H1 (cell line): ENCODE measurements around the gene FLVCR1. TPM values are rescaled to one million over a fixed set of nuclear protein-coding genes. Genes with fewer than 3 reads are reported as not detected.
A peak's percentile ranks its signal among the peaks of the same experiment; 100 is the strongest.
"Not testable (repeated sequence)": the region's sequence is repeated elsewhere in the genome, so short reads cannot be mapped to it uniquely, and the experiment has no call there.

Source experiments
- CTCF ChIA-PET: fragments of 300-600 bp; sonication (Branson Sonifier 250); formaldehyde crosslinking; loops from one replicate; lab custom pipeline; 2021; ENCODE audit not compliant: partially characterized antibody; lab: Charles Lee
- POLR2A ChIA-PET: fragments of 300-600 bp; sonication (Branson Sonifier 250); formaldehyde crosslinking; loops from one replicate; lab custom pipeline; 2021; ENCODE audit warnings: inconsistent platforms; ENCODE audit not compliant: partially characterized antibody; lab: Charles Lee
- DNase-seq, 2 experiments: peaks; one replicate each; pipeline versions ENCODE4 v3.0.0 to v3.0.0-alpha.2; 2010 to 2022; ENCODE audit warnings: low spot score in 2 of 2, low read depth in 1 of 2, mixed read lengths in 1 of 2
- FAIRE-seq: peaks from 2 replicates; lab custom pipeline; 2011; peaks lifted over from hg19 to GRCh38; lab: Jason Lieb, UNC
- H2AFZ ChIP-seq: 2 replicates; pipeline ENCODE4 v1.8.1; 2012; ENCODE audit warnings: low read length, inconsistent platforms
- H2AK5ac ChIP-seq: 2 replicates; pipeline ENCODE4 v1.6.1; 2013; ENCODE audit warnings: low read depth, low read length
- H2BK120ac ChIP-seq: replicated peaks from 2 replicates; pipeline ENCODE3; 2013; ENCODE audit warnings: low read depth, low read length, inconsistent platforms
- H2BK12ac ChIP-seq: 2 replicates; pipeline ENCODE4 v1.6.1; 2013; ENCODE audit warnings: low read depth, low read length
- H2BK15ac ChIP-seq: 2 replicates; pipeline ENCODE4 v1.6.1; 2013; ENCODE audit warnings: low read length
- H2BK20ac ChIP-seq: 2 replicates; pipeline ENCODE4 v1.6.1; 2013; ENCODE audit warnings: low read length
- H2BK5ac ChIP-seq: 2 replicates; pipeline ENCODE4 v1.6.1; 2013; ENCODE audit warnings: low read depth, low read length
- H3K14ac ChIP-seq: 2 replicates; pipeline ENCODE4 v1.6.1; 2013; ENCODE audit warnings: inconsistent platforms; ENCODE audit not compliant: insufficient read length
- H3K18ac ChIP-seq: 2 replicates; pipeline ENCODE4 v1.6.1; 2013; ENCODE audit warnings: low read length; ENCODE audit errors: extremely low read depth
- H3K23ac ChIP-seq: 2 replicates; pipeline ENCODE4 v1.6.1; 2013; ENCODE audit warnings: inconsistent platforms; ENCODE audit not compliant: insufficient read length
- H3K23me2 ChIP-seq: 2 replicates; pipeline ENCODE4 v1.6.1; 2013; ENCODE audit warnings: low read depth, low read length
- H3K27ac ChIP-seq: 2 replicates; pipeline ENCODE4 v1.6.1; 2011; ENCODE audit warnings: low read depth, low read length, inconsistent platforms
- H3K27me3 ChIP-seq, 4 experiments: replicated peaks in 1 of 4; 1 replicate in 1 of 4; 2 replicates in 3 of 4; pipeline versions ENCODE4 v1.6.1 to v1.8.1; 2011 to 2013; ENCODE audit warnings: low read length in 3 of 4, mild to moderate bottlenecking in 3 of 4, inconsistent platforms in 2 of 4, mixed read lengths in 2 of 4, moderate library complexity in 1 of 4; ENCODE audit not compliant: control insufficient read depth in 3 of 4, insufficient read depth in 3 of 4; ENCODE audit errors: extremely low read depth in 1 of 4
- H3K36me3 ChIP-seq, 4 experiments: 2 replicates each; pipeline versions ENCODE4 v1.6.1 to v1.8.1; 2011 to 2013; ENCODE audit warnings: mild to moderate bottlenecking in 4 of 4, low read length in 3 of 4, moderate library complexity in 2 of 4, control low read depth in 1 of 4, inconsistent platforms in 1 of 4; ENCODE audit not compliant: insufficient read depth in 4 of 4, control insufficient read depth in 2 of 4
- H3K4ac ChIP-seq: replicated peaks from 2 replicates; pipeline ENCODE3; 2013; ENCODE audit warnings: low read length, low read depth, mixed read lengths, inconsistent platforms; ENCODE audit not compliant: insufficient read length
- H3K4me1 ChIP-seq, 4 experiments: replicated peaks in 1 of 4; 1 replicate in 1 of 4; 2 replicates in 3 of 4; pipeline versions ENCODE4 v1.6.1 to v1.8.1; 2011 to 2013; ENCODE audit warnings: low read length in 3 of 4, inconsistent platforms in 2 of 4, mixed read lengths in 1 of 4; ENCODE audit not compliant: insufficient read depth in 4 of 4, control insufficient read depth in 3 of 4
- H3K4me2 ChIP-seq, 2 experiments: 2 replicates each; pipeline versions ENCODE4 v1.6.1 to v1.8.1; 2011 to 2013; ENCODE audit warnings: low read depth in 2 of 2, low read length in 2 of 2, control low read depth in 1 of 2, inconsistent platforms in 1 of 2, mild to moderate bottlenecking in 1 of 2; ENCODE audit not compliant: insufficient read depth in 1 of 2
- H3K4me3 ChIP-seq, 4 experiments: fragments of 200-600, 300-600 bp in 1 of 4; sonication (generic), shearing (Covaris generic), sonication (Bioruptor Twin) in 1 of 4; 2 replicates each; pipeline versions ENCODE4 v1.5.1 to v1.8.1; 2011 to 2016; ENCODE audit warnings: low read length in 4 of 4, low read depth in 3 of 4, control low read depth in 2 of 4, inconsistent platforms in 2 of 4, mild to moderate bottlenecking in 2 of 4, mixed read lengths in 1 of 4, moderate library complexity in 1 of 4; ENCODE audit not compliant: insufficient read depth in 2 of 4; ENCODE audit errors: extremely low read depth in 1 of 4
- H3K56ac ChIP-seq: replicated peaks from 2 replicates; pipeline ENCODE3; 2013; ENCODE audit warnings: low read depth, mild to moderate bottlenecking, mixed read lengths, low read length, inconsistent platforms; ENCODE audit not compliant: insufficient read length
- H3K79me1 ChIP-seq: 2 replicates; pipeline ENCODE4 v1.6.1; 2013; ENCODE audit warnings: low read depth, low read length, control low read depth
- H3K79me2 ChIP-seq, 2 experiments: 2 replicates each; pipeline versions ENCODE4 v1.6.1 to v1.8.1; 2012 to 2013; ENCODE audit warnings: low read length in 2 of 2, mild to moderate bottlenecking in 2 of 2, inconsistent platforms in 1 of 2; ENCODE audit not compliant: insufficient read depth in 2 of 2, control insufficient read depth in 1 of 2
- H3K9ac ChIP-seq, 4 experiments: replicated peaks in 1 of 4; 1 replicate in 1 of 4; 2 replicates in 3 of 4; pipeline versions ENCODE4 v1.6.1 to v1.8.1; 2011 to 2013; ENCODE audit warnings: low read depth in 3 of 4, low read length in 3 of 4, control low read depth in 2 of 4, mild to moderate bottlenecking in 2 of 4, moderate library complexity in 2 of 4, inconsistent platforms in 1 of 4; ENCODE audit errors: extremely low read depth in 1 of 4
- H3K9me3 ChIP-seq, 2 experiments: 2 replicates each; pipeline versions ENCODE4 v1.6.1 to v1.8.1; 2012 to 2013; ENCODE audit warnings: mild to moderate bottlenecking in 2 of 2, moderate library complexity in 2 of 2, control low read depth in 1 of 2, inconsistent platforms in 1 of 2, low read depth in 1 of 2, low read length in 1 of 2, mixed read lengths in 1 of 2; ENCODE audit not compliant: insufficient read depth in 2 of 2
- H4K20me1 ChIP-seq, 2 experiments: replicated peaks in 1 of 2; 2 replicates each; pipeline versions ENCODE3 to v1.8.1; 2011 to 2013; ENCODE audit warnings: inconsistent platforms in 2 of 2, low read length in 2 of 2, mild to moderate bottlenecking in 1 of 2; ENCODE audit not compliant: insufficient read depth in 2 of 2, control insufficient read depth in 1 of 2
- H4K5ac ChIP-seq: 2 replicates; pipeline ENCODE4 v1.6.1; 2013; ENCODE audit warnings: low read length, low read depth, mixed read lengths, inconsistent platforms; ENCODE audit not compliant: insufficient read length
- H4K8ac ChIP-seq: 2 replicates; pipeline ENCODE4 v1.8.0; 2013; ENCODE audit warnings: mild to moderate bottlenecking, moderate library complexity, low read length, inconsistent platforms; ENCODE audit not compliant: insufficient read depth; ENCODE audit errors: extremely low read depth
- H4K91ac ChIP-seq: replicated peaks from 2 replicates; pipeline ENCODE3; 2013; ENCODE audit warnings: low read length, mixed read lengths, inconsistent platforms; ENCODE audit not compliant: insufficient read length
- POLR2A ChIP-seq, 2 experiments: IDR thresholded peaks; 1 replicate in 1 of 2; 2 replicates in 1 of 2; pipeline ENCODE4 v1.6.1; 2011; ENCODE audit warnings: low read depth in 2 of 2, low read length in 2 of 2, mild to moderate bottlenecking in 2 of 2; ENCODE audit errors: control extremely low read depth in 1 of 2
- POLR2AphosphoS5 ChIP-seq: IDR thresholded peaks from 2 replicates; pipeline ENCODE4 v1.6.1; 2011; ENCODE audit warnings: low read depth, low read length
- TAF1 ChIP-seq: IDR thresholded peaks from 2 replicates; pipeline ENCODE4 v1.6.1; 2011; ENCODE audit warnings: mild to moderate bottlenecking, low read depth, low read length
- WGBS, 2 experiments: shearing (Covaris generic) in 1 of 2; methylation state at CpG; one replicate each; pipeline versions ENCODE4 v1.1.6 to v1.1.7; 2013 to 2015; ENCODE audit warnings: low lambda C conversion rate in 2 of 2, mixed read lengths in 2 of 2, inconsistent platforms in 1 of 2, low coverage in 1 of 2, missing lambda C conversion rate in 1 of 2; ENCODE audit not compliant: insufficient replicate concordance in 2 of 2, insufficient coverage in 1 of 2, insufficient read length in 1 of 2; ENCODE audit errors: extremely low coverage in 1 of 2, missing lambda C conversion rate in 1 of 2; 5-methylcytosine and 5-hydroxymethylcytosine counted together
- polyA plus RNA-seq, 7 experiments: library from polyadenylated mRNA; depleted of rRNA in 3 of 7; stranded (reverse) in 5 of 7; unstranded in 2 of 7; fragments of >200 nt in 5 of 7; fragments of 200-250 nt in 2 of 7; gene quantifications; 1 replicate in 5 of 7; 2 replicates in 1 of 7; 4 replicates in 1 of 7; pipeline versions ENCODE4 v1.2.1 to v1.2.3, GENCODE V29; 2011 to 2013; ENCODE audit warnings: missing spikeins in 2 of 7, mixed read lengths in 2 of 7
- total RNA-seq: library from RNA; stranded (reverse); fragmentation: NEBNext Ultra II Directional; extraction: Animal tissue kit (Norgen Biotek cat#: 25700); gene quantifications from 2 replicates; pipeline ENCODE4 v1.2.1, GENCODE V29; 2021

FLVCR1 gene
- total and polyA plus RNA-seq, 2 of the 8 experiments (the other 6 are each of a cell fraction or from before 2014, with no cell fraction given), result 31.8 to 75.7 TPM

GRCh38 chr1:212914110-212914509, 56.0 kb downstream of the FLVCR1 start:
- not testable (repeated sequence) for FAIRE-seq, H3K79me2 ChIP-seq, H2BK120ac ChIP-seq, H2BK5ac ChIP-seq, H3K27me3 ChIP-seq, H3K4ac ChIP-seq, H4K8ac ChIP-seq, H3K27ac ChIP-seq, H4K91ac ChIP-seq, H3K36me3 ChIP-seq, H3K18ac ChIP-seq, H3K9ac ChIP-seq, H2BK15ac ChIP-seq, H3K23ac ChIP-seq, H4K5ac ChIP-seq, H3K9me3 ChIP-seq, H4K20me1 ChIP-seq, H2BK20ac ChIP-seq, H3K79me1 ChIP-seq, H2BK12ac ChIP-seq, H2AK5ac ChIP-seq, H3K56ac ChIP-seq, H2AFZ ChIP-seq, H3K23me2 ChIP-seq, H3K14ac ChIP-seq
- ChIA-PET CTCF (interaction anchor here (0.8 kb wide), 2 partner anchors 40 to 132 kb away, joined by 3 read pairs; no protein-coding TSS in a partner anchor), POLR2A (interaction anchor here (0.9 to 5.5 kb wide), 19 partner anchors 10 to 306 kb away, joined by 3 to 94 read pairs (median 7); partner anchors contain the start of genes ATF3, FLVCR1 and VASH2)
- peak overlapping the region in 1 of 2 experiments; percentile 44; a peak in 1 of 4 replicates for H3K4me2 ChIP-seq
- WGBS, 2 experiments, result 3% methylated on average over 3 of the region's 5 CpGs; no CpG with 5 or more reads in 1 of the 2 experiments
- peaks cover 10 to 31% (median 20%) of the 10 kb centered on the region in 4 experiments for H3K4me1 ChIP-seq
- peak overlapping the region in 3 of 4 experiments; percentile 33 to 56 (median 40); a peak in 5 of 8 replicates for H3K4me3 ChIP-seq
- peak in 1 of 2 experiments; percentile 45 for DNase-seq
- peak; percentile 52; the same call in 1 of the 2 replicates for TF ChIP-seq POLR2AphosphoS5
- peak; percentile 63 for TF ChIP-seq TAF1
- TF ChIP-seq POLR2A (IDR thresholded peaks at IDR 0.05; ENCODE audit: control extremely low read depth in 1 of 2, low read depth in 2 of 2, low read length in 2 of 2), result peak in 1 of 2 experiments; percentile 29; a peak in 1 of 3 replicates
